Retinal pigment epithelial cell (primary cell): ENCODE results near the gene UQCR11.
A peak's percentile ranks its signal among the peaks of the same experiment; 100 is the strongest.

Experiments used
- DNase-seq: peaks from one replicate; pipeline ENCODE4 v3.0.0-alpha.2; 2010; ENCODE audit warnings: low read depth
- H3K4me3 ChIP-seq: 2 replicates; pipeline ENCODE4 v1.5.1; 2011; ENCODE audit warnings: mild to moderate bottlenecking, low read length, control low read depth, moderate library complexity
- TF ChIP-seq, protein P1 (sequence below): conservative IDR thresholded peaks from 2 replicates; pipeline ENCODE4 v1.5.1; 2011; ENCODE audit warnings: low read depth, low read length, control low read depth, inconsistent platforms

Gene UQCR11

DNA sequence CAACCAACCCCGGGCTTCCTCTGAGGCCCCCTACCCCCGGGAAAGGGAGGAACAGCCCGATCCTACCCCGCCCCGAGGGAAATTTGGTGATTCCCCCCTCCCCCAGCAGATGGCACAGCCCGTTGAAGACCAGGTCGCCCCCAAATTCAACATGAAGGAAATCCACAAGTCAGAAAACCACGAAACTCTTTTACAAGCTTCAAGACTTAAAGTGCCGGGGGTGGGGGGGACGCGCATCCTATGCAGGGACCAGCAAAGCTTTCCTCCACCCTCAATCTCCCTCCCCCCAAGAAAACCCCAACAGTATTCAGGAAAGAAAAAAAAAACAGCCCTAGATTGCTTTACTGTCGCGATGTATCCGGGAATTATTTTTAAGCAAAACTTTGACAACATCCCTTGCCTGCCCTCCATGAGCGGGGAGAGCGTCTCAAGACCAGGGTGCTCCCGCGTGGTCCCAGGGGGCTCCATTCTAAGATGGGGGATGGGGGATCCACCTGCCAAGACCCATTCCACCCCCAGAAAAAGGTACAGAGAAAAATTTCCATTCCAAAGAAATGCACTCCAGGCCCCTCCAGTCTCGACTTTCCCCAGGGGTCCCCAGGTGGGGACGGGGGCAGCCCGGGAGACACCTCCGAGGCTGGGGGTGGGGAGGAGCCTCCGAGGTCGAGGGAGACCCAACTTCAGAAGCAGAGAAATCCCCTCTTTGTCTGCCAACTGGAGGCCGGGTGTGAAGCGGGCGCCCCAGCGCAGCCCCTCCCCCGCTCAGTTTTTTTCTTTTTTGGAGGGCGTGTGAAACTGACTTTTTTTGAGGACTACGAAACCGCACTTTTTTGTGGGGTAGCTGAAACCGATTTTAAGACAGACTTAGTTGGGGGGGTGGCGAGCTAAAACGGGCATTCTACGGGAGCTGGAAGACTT lies 45.6 kb upstream of the UQCR11 start:
- TF ChIP-seq, protein P1, sequence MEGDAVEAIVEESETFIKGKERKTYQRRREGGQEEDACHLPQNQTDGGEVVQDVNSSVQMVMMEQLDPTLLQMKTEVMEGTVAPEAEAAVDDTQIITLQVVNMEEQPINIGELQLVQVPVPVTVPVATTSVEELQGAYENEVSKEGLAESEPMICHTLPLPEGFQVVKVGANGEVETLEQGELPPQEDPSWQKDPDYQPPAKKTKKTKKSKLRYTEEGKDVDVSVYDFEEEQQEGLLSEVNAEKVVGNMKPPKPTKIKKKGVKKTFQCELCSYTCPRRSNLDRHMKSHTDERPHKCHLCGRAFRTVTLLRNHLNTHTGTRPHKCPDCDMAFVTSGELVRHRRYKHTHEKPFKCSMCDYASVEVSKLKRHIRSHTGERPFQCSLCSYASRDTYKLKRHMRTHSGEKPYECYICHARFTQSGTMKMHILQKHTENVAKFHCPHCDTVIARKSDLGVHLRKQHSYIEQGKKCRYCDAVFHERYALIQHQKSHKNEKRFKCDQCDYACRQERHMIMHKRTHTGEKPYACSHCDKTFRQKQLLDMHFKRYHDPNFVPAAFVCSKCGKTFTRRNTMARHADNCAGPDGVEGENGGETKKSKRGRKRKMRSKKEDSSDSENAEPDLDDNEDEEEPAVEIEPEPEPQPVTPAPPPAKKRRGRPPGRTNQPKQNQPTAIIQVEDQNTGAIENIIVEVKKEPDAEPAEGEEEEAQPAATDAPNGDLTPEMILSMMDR = no peak
- no peak for DNase-seq
- peak overlapping the region; percentile 75 for H3K4me3 ChIP-seq

DNA sequence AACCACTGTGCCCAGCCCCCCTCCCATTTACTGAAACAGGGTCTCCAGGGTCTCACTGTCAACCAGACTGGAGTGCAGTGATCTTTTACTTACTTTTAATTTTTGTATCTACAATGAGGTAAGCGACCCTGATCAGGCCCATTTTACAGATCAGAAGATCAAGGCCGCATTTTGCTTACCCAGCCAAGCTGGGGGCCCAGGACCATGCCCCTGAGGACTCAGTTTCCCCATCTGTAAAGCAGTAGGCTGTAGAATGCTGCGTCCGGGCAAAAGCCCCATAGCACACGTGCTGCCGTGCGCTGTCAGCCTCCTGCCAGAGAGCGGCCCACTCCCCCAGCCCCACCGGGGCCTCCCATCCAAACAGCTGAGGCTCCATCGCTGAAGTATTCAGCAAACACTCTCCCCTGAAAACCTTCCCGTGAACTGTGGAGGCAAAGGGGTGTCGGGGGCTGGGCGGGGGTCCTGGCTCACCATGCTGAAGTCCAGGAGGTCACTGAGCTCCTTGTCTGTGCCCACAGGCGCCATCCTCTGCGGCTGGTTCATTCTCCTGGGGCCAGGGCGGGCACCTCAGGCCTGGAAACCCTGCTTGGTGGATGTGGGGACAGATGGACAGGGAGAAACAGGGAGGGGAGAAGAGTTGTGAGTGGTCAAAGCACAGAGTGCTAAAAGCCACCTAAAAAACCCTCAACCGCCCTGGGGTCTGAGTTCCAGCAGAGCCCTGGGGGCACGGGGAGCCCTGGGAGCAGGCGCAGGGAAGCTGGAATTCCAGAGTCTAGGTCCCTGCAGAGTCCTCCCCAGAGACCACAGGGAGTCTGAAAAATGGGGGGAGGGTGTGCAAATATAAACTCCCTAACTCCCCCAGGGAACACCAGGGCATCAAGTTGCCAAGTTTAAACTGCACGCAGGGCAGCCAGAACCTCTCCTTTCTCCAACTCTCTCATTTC lies 44.7 kb upstream of the UQCR11 start:
- DNase-seq = no peak
- TF ChIP-seq, protein P1 = no peak
- peak overlapping the region; percentile 75 for H3K4me3 ChIP-seq

DNA sequence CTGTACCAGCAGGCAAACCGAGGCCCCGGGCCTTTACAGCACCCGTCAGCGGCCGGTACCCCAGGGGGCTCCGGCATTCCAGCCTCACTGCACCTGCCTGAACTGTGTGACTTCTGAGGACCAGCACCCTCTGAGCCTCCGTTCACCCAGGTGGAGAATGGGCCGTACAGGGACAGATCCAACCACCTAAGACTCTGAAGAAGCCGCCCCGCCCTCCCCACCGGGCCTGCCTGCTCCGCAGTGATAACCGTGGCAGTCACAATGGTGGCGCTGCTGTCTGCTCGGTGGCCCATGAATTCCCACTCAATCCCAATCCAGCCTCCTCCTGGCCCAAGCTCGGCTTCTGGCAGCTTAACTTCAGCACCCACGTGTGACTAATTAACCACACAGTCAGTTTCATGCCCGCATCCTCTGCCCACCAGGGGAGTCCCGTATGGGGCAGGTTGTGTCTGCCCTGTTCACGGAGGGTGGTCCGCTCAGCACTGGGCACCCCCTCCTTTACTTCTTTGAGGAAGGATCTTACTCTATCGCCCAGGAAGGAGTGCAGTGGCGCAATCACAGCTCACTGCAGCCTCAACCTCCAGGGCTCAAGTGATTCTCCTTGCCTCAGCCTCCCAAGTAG lies 43.8 kb upstream of the UQCR11 start:
- H3K4me3 ChIP-seq = no peak overlapping the region
- DNase-seq = no peak
- TF ChIP-seq, protein P1 = no peak

DNA sequence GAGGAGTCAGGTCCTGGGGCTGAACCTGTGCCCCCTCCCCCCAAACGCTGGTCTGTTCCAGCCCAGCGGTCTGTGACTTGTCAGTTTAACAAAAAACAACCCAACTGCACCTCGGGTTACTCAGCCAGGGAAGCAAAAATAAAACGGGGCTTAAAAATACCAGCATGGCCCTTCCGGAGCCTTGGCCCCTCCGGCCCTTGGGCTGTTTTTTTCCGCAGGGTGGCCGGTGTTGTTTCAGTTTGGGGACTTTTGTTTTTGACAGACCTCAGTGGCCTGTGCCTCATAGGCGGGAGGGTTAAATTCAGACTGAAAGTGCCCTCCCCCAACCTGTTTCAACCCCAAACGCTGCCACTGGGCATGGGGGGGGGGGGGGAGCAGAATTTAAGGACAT lies 43.2 kb upstream of the UQCR11 start:
- no peak overlapping the region for H3K4me3 ChIP-seq
- TF ChIP-seq, protein P1 = no peak
- no peak for DNase-seq

DNA sequence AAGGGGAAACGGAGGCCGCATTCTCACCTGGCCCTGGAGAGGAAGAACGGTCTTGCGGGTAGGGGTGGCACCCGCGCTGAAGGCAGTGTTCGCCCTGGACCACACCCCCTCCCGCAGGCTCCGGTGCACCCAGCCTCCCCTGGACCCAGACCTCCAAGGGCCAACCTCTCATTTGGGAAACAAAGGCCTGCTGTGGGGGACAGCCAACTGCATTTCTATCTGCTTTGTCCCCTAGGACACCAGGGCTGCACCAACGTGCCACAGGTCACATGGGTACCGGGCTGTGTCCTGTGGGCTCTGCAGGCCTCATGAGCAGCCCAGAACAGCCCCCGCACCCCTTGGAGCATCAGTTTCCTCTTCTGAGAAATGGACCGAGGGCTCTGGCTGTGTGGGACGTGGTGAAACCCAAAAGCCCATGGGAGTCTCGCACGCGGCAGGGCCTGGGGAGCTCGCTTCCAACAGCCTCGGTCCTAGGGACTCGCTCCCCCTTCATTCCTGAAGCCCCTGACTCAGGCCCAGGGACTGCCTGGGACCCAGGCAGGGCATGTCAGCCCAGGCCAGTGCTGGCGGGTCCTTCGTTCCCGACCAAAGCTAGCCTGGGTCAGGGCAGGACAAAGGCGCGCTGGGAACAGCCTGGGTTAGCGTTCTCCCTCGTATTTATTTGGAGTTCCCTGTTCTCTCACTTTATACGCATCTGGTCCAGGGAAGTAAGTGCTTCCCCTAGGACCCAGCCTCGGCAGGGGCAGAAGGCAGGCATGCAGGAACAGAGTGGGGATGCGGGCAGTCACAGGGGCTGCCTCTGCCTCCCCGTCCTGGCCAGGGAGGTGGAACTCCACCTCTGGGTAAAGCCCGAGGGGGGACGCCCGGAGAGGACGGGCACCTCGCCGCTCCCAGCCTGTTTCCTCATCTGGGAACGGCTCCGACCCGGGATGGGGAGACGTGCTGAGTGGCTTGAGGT lies 42.5 kb upstream of the UQCR11 start:
- no peak for DNase-seq
- TF ChIP-seq, protein P1 = no peak
- no peak overlapping the region for H3K4me3 ChIP-seq

DNA sequence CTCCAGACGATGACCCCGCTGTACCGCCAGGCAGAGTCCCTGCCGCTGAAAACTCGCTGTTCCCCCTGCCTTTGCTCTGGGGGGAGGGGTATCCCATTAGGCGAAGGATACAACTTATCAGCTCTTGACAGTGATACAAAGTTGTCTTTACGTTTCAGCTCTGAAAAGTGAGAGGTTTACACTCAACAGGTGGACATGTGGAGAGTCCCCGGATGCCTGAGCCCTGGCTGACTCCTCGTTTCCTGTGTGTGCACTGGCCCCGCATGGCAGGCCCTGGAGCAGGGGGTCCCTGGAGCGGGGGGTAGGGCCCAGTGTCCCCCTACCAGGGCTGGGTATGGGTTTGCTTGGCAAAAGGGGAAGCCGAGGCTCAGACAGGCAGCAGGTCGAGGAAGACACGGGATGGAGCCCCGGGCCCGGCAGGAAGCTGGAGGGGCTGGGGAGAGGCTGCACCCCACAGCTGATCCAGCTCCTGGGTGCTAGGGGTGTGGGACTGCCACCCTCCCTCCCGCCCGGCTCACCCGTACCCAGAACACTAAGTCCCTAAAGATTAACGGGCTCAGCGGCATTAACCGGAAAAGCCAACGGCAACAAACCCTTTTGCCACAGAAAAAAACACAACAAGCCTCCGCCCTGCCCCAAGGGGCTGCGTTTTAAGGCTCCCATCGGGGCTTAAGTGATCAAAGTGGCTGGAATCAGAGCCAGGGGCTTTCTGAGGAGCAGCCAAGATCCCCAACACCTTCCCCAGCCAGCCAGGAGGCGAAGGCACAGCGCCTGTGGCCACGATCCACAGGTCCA lies 41.6 kb upstream of the UQCR11 start:
- DNase-seq = no peak
- TF ChIP-seq, protein P1 = no peak
- H3K4me3 ChIP-seq = no peak overlapping the region
